ENCODE data around the gene RIMBP3B. TPM values are rescaled to one million over a fixed set of nuclear protein-coding genes. Genes with fewer than 3 reads are reported as not detected.
"Not testable (repeated sequence)": the region's sequence is repeated elsewhere in the genome, so short reads cannot be mapped to it uniquely, and the experiment has no call there.

RIMBP3B gene, protein sequence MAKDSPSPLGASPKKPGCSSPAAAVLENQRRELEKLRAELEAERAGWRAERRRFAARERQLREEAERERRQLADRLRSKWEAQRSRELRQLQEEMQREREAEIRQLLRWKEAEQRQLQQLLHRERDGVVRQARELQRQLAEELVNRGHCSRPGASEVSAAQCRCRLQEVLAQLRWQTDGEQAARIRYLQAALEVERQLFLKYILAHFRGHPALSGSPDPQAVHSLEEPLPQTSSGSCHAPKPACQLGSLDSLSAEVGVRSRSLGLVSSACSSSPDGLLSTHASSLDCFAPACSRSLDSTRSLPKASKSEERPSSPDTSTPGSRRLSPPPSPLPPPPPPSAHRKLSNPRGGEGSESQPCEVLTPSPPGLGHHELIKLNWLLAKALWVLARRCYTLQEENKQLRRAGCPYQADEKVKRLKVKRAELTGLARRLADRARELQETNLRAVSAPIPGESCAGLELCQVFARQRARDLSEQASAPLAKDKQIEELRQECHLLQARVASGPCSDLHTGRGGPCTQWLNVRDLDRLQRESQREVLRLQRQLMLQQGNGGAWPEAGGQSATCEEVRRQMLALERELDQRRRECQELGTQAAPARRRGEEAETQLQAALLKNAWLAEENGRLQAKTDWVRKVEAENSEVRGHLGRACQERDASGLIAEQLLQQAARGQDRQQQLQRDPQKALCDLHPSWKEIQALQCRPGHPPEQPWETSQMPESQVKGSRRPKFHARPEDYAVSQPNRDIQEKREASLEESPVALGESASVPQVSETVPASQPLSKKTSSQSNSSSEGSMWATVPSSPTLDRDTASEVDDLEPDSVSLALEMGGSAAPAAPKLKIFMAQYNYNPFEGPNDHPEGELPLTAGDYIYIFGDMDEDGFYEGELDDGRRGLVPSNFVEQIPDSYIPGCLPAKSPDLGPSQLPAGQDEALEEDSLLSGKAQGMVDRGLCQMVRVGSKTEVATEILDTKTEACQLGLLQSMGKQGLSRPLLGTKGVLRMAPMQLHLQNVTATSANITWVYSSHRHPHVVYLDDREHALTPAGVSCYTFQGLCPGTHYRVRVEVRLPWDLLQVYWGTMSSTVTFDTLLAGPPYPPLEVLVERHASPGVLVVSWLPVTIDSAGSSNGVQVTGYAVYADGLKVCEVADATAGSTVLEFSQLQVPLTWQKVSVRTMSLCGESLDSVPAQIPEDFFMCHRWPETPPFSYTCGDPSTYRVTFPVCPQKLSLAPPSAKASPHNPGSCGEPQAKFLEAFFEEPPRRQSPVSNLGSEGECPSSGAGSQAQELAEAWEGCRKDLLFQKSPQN (N-terminal part only)
- 0.16 and 0.42 TPM in 2 replicates for total RNA-seq

GRCh38 chr22:21383701-21384467 is at the start of gene RIMBP3B:
RIMBP3B (plus strand) TSS chr22:21383751; CDS start chr22:21383859, 108 bp downstream.
- H3K27ac Mint-ChIP-seq; H3K4me1 Mint-ChIP-seq; H3K36me3 Mint-ChIP-seq (ENCODE audit: low read depth); intact Hi-C loops (cut with micrococcal nuclease); H3K9me3 Mint-ChIP-seq; POLR2A ChIA-PET; DNase-seq; H3K27me3 Mint-ChIP-seq; H3K4me3 Mint-ChIP-seq; CTCF ChIA-PET: not testable (repeated sequence)
- peak; percentile 88 for ATAC-seq (ENCODE audit: low read depth)

GRCh38 chr22:21357527-21357926 is 26.0 kb upstream of the RIMBP3B start:
- ATAC-seq (ENCODE audit: low read depth); intact Hi-C loops (cut with micrococcal nuclease); H3K9me3 Mint-ChIP-seq; H3K4me3 Mint-ChIP-seq; H3K27me3 Mint-ChIP-seq; H3K36me3 Mint-ChIP-seq (ENCODE audit: low read depth); CTCF ChIA-PET; POLR2A ChIA-PET; H3K27ac Mint-ChIP-seq; H3K4me1 Mint-ChIP-seq; DNase-seq: not testable (repeated sequence)

DNA sequence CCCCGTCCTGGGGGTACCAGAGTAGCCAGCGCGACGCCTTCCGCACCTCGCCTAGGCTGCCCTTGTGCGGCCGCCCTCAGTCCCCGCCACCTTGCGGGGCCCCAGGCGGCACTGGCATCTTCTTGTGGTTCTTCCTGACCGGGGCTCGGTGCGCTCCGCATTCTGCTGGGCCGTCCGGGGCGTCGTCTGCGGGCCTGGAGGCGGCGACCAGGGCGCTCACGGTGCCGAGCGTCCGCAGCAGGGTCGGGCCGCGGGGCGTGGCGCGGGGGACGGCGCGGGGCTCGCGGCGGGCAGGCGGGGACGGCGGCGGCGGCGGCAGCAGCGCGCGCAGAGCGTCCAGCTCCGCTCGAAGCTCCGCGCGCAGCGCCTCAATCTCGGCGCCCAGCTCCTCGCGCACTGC is 23.0 kb upstream of the RIMBP3B start:
- CTCF ChIA-PET; H3K4me1 Mint-ChIP-seq; intact Hi-C loops (cut with micrococcal nuclease); ATAC-seq (ENCODE audit: low read depth); POLR2A ChIA-PET; H3K9me3 Mint-ChIP-seq; H3K4me3 Mint-ChIP-seq; H3K36me3 Mint-ChIP-seq (ENCODE audit: low read depth); H3K27ac Mint-ChIP-seq; DNase-seq; H3K27me3 Mint-ChIP-seq: not testable (repeated sequence)

DNA sequence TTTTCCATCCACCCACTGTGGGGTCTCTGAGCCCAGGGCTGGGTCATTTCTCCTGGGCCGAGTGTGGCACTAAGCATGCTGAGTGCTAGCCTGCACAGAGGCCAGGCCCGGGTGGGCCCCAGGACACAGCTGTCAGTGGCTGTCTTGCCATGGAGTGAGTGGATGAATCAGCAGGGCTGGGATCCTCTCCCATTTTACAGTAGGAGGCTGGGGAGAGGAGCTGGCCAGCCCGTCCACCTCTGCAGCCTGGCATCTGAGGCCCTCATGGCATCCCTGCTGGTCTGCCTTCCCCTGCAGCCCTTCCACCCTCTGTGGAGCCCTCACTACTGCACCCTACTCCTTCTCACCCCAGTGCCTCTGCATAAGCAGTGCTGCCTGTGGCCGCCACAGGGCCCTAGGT is 21.1 kb upstream of the RIMBP3B start:
- ATAC-seq (ENCODE audit: low read depth); H3K27ac Mint-ChIP-seq; POLR2A ChIA-PET; CTCF ChIA-PET; H3K4me1 Mint-ChIP-seq; H3K27me3 Mint-ChIP-seq; DNase-seq; H3K36me3 Mint-ChIP-seq (ENCODE audit: low read depth); H3K9me3 Mint-ChIP-seq; H3K4me3 Mint-ChIP-seq; intact Hi-C loops (cut with micrococcal nuclease): not testable (repeated sequence)

GRCh38 chr22:21363061-21363460 is 20.5 kb upstream of the RIMBP3B start:
- H3K27ac Mint-ChIP-seq; CTCF ChIA-PET; H3K9me3 Mint-ChIP-seq; H3K4me1 Mint-ChIP-seq; H3K4me3 Mint-ChIP-seq; H3K27me3 Mint-ChIP-seq; intact Hi-C loops (cut with micrococcal nuclease); ATAC-seq (ENCODE audit: low read depth); H3K36me3 Mint-ChIP-seq (ENCODE audit: low read depth); POLR2A ChIA-PET; DNase-seq: not testable (repeated sequence)

- H3K27me3 Mint-ChIP-seq; H3K9me3 Mint-ChIP-seq; H3K4me1 Mint-ChIP-seq; DNase-seq; H3K4me3 Mint-ChIP-seq; POLR2A ChIA-PET; ATAC-seq (ENCODE audit: low read depth); intact Hi-C loops (cut with micrococcal nuclease); CTCF ChIA-PET; H3K36me3 Mint-ChIP-seq (ENCODE audit: low read depth); H3K27ac Mint-ChIP-seq: not testable (repeated sequence)
Observed at GRCh38 chr22:21363803-21364202, 19.7 kb upstream of the RIMBP3B start.

- H3K4me3 Mint-ChIP-seq; POLR2A ChIA-PET; ATAC-seq (ENCODE audit: low read depth); H3K27ac Mint-ChIP-seq; H3K4me1 Mint-ChIP-seq; DNase-seq; intact Hi-C loops (cut with micrococcal nuclease); H3K27me3 Mint-ChIP-seq; CTCF ChIA-PET; H3K36me3 Mint-ChIP-seq (ENCODE audit: low read depth); H3K9me3 Mint-ChIP-seq: not testable (repeated sequence)
Observed at GRCh38 chr22:21364362-21364761, 19.2 kb upstream of the RIMBP3B start.

DNA sequence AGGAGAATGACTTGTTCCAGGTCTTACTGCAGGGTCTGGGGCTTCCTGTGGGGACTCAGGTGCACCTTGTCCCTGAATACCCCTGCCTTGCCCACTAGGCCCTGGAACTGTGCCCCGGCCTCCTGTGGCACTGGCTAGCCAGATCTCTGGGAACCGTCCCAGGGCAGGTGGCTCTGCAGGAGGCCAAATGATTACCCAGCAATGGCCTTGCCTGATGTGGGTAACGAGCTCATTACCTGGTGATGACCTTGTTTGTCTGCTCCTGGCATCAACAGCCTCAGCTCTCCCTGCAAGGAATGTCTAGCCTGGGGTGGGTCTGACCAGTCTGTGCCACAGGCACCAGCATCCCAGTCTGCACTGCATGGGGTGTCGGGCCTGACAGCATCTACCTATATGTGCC is 18.2 kb upstream of the RIMBP3B start:
- H3K27ac Mint-ChIP-seq; CTCF ChIA-PET; H3K36me3 Mint-ChIP-seq (ENCODE audit: low read depth); H3K9me3 Mint-ChIP-seq; ATAC-seq (ENCODE audit: low read depth); H3K27me3 Mint-ChIP-seq; H3K4me3 Mint-ChIP-seq; DNase-seq; H3K4me1 Mint-ChIP-seq; POLR2A ChIA-PET; intact Hi-C loops (cut with micrococcal nuclease): not testable (repeated sequence)

GRCh38 chr22:21368603-21369310 is 14.8 kb upstream of the RIMBP3B start:
- POLR2A ChIA-PET: not testable (repeated sequence)

DNA sequence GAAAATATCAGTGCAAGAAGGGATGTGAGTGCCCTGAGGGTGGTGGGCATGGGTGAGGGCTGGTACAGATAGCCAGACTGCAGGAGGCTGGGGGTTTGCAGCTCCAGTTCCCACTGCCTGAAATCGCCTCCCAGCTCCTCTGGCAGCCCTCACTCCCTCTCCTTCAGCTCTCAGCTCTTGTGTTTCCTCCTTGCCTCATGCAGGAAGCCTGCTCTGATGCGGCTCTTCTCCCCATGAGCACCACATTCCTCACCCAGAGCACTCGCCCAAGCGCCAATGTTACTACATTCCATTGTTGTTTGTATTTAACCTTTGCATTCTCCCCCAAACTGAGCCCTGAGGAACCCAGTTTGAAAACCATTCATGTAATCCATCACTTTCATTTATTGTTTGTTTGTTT is 7.7 kb upstream of the RIMBP3B start:
- H3K27ac Mint-ChIP-seq; H3K27me3 Mint-ChIP-seq; H3K9me3 Mint-ChIP-seq; intact Hi-C loops (cut with micrococcal nuclease); ATAC-seq (ENCODE audit: low read depth); H3K4me3 Mint-ChIP-seq; CTCF ChIA-PET; POLR2A ChIA-PET; H3K36me3 Mint-ChIP-seq (ENCODE audit: low read depth); DNase-seq; H3K4me1 Mint-ChIP-seq: not testable (repeated sequence)

More at GRCh38 chr22:21368603-21369310, 14.8 kb upstream of the RIMBP3B start:
- H3K27me3 Mint-ChIP-seq; DNase-seq; H3K4me3 Mint-ChIP-seq; H3K4me1 Mint-ChIP-seq; H3K36me3 Mint-ChIP-seq (ENCODE audit: low read depth); CTCF ChIA-PET; intact Hi-C loops (cut with micrococcal nuclease); H3K9me3 Mint-ChIP-seq; ATAC-seq (ENCODE audit: low read depth); H3K27ac Mint-ChIP-seq: not testable (repeated sequence)
